ENCODE data around the gene TUBB.

DNA sequence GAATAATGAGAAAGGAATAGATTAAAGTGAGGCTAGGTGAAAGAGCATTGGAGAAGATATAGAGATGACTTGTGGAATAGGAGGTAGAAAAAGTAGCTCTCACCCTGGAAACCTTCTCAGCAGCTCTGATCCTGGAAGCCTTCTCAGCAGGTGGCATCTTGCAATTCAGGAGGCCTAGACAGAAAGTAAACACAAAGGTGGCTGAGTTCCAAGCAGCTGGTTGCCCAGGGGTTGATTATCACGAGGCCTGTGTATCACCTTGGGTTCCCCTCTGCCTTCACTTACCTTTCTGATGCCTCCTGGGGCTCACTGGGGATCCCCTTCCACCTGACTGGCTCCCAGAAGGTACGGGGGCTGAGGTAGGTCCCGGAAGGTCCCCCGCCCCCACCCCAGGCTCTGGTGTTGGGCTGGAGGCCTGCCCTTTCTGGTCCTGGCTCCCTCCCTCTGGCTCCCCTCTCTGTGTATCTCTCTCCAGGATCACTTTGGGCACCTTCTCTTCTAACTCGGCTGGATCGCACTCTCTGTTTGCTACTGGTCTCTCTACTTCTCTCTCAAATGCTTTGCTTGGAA, 12.8 kb upstream of the TUBB start:
- TF ChIP-seq, protein P1, sequence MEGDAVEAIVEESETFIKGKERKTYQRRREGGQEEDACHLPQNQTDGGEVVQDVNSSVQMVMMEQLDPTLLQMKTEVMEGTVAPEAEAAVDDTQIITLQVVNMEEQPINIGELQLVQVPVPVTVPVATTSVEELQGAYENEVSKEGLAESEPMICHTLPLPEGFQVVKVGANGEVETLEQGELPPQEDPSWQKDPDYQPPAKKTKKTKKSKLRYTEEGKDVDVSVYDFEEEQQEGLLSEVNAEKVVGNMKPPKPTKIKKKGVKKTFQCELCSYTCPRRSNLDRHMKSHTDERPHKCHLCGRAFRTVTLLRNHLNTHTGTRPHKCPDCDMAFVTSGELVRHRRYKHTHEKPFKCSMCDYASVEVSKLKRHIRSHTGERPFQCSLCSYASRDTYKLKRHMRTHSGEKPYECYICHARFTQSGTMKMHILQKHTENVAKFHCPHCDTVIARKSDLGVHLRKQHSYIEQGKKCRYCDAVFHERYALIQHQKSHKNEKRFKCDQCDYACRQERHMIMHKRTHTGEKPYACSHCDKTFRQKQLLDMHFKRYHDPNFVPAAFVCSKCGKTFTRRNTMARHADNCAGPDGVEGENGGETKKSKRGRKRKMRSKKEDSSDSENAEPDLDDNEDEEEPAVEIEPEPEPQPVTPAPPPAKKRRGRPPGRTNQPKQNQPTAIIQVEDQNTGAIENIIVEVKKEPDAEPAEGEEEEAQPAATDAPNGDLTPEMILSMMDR (IDR thresholded peaks at IDR 0.05) = no peak
- TF ChIP-seq POLR2AphosphoS5 (IDR thresholded peaks at IDR 0.05) = no peak

Measured in stomach (tissue), 4 donors.